GM18873 (cell line): ENCODE results near the gene WDR86.

ENCODE experiments used
- ATAC-seq: cut with Tn5 transposase; IDR thresholded peaks from one replicate; pipeline ENCODE4 v1.9.1; 2021; ENCODE audit warnings: mild to moderate bottlenecking, moderate library complexity, moderate number of reproducible peaks; ENCODE audit not compliant: unreplicated experiment, low FRiP score

The WDR86 gene, protein sequence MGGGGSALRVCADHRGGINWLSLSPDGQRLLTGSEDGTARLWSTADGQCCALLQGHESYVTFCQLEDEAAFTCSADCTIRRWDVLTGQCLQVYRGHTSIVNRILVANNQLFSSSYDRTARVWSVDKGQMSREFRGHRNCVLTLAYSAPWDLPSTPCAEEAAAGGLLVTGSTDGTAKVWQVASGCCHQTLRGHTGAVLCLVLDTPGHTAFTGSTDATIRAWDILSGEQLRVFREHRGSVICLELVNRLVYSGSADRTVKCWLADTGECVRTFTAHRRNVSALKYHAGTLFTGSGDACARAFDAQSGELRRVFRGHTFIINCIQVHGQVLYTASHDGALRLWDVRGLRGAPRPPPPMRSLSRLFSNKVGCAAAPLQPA

DNA sequence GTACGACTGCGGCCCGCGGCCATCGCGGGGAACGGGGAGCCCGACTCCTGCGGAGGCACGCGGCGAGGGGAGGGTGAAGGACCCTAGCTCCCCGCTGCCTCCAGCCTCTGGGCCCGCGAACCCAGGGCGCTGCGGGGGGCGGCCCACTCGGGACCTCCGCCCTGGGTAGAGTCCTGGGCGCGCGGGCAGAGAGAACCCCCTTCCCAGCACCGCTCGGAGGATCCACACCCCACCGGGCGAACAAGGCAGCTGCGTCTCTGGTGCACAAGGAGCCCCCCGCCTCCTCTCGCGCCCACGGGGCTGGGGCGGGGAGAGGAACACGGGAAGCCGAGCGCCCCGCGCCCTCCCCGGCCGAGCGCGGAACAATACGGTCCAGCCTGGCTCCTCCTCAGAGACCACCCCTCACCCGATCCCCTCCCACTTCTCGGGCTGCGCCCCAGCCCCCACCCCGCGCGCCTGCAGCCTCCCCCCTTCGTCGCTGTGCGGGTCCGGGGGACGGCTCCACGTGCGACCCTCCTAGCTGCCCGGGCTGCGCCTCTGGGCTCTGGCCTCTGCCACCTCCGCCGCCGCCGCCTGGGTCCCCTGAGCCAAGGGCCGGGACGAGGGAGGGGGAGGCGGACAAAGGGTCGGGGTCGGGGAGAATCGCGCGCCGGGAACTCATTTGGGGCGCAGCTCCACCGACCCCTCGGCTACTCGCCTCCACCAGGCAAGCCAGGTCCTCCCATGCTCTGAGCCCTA is at the start of gene WDR86:
Gene WDR86 (minus strand): TSS at position 372 of the 738 bp plus-strand sequence. CDS start 449 bp downstream, outside the sequence.
- no peak for ATAC-seq

DNA sequence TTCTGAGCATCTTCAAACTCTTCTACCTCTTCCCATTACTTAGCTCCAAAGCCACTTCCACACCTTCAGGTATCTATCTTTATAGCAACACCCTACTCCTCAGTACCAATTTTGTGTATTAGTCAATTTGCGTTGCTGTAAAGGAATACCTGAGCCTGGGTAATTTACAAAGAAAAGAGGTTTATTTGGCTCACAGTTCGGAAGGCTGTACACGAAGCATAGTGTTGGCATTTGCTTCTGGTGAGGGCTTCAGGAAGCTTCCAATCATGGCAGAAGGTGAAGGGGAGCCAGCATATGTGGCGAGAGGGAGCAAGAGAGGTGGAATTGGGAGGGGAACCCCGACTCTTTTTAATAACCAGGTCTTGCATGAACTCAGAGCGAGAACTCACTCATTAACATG is 47.7 kb upstream of the WDR86 start:
- no peak for ATAC-seq

DNA sequence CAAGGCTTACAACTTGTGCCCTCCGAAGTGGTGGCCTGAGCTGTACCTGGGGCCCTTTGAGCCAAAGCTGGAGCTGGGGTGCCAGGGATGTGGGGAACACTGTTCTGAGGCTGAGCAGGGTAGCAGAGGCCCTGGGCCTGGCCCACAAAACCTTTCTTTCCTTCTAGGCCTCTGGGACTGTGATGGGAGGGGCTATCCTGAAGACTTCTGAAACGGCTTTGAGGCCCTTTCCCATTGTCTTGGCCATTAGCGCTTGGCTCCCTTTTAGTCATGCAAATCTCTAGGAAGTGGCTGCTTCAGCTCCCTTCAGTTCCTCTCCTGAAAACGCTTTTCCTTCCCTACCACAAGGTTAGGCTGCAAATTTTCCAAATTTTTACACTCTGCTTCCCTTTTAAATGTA is 46.9 kb upstream of the WDR86 start:
- no peak for ATAC-seq

DNA sequence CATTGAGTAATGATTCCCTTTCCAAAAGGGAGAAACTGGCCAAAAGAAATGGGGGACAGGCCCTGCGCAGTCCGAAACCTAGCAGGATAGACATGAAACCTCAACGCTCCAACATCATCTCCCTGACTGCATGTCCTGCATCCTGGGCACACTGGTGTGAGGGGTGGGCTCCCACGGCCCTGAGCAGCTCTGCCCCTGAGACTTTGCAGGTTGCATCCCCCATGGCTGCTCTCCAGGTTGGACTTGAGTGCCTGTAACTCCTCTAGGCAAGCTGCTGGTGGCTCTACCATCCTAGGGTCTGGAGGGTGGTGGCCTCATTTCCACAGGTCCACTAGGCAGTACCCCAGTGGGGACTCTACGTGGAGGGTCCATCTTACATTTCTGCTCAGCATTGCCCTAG is 46.4 kb upstream of the WDR86 start:
- no peak for ATAC-seq

DNA sequence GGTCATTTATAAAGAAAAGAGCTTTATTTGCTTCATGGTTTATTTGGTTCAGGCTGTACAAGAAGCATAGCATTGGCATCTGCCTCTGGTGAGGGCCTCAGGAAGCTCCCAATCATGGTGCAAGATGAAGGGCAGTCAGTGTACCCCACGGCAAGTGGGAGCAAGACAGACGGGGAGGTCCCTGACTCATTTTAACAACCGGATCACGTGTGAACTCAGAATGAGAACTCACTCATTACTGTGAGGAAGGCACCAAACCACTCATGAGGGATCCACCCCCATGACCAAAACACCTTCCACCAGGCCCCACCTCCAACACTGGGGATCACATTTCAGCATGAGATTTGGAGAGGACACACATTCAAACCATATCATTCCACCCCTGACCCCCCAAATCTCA is 45.9 kb upstream of the WDR86 start:
- ATAC-seq: no peak

DNA sequence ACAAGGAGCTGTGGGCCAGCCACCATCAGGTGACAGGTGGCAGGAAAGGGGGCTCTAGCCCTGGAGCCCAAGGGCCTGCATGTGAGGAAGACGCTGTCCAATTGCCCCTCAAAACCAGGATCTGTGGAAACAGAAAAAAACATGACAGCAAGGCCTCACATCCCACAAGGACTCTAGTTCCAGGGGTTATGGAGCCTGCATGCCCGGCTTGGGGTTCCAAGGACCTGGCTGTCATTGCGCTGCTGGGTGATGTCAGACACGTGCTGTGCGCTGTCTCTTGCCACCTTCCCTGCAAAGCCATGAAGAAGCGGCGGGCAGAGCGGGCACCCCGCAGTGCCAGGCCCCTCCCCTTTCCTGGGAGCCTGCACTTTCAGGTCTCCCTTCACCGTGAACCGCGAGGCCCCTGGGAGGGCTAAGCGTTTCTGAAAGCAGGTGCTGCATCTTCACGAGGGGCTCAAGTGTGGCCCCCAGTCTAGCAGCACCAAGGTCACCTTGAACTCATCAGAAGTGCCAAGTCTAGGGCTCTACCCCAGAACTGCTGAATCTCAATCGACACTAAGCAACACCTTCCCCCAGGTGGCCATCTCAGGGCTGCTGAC is 45.2 kb upstream of the WDR86 start:
- no peak for ATAC-seq

DNA sequence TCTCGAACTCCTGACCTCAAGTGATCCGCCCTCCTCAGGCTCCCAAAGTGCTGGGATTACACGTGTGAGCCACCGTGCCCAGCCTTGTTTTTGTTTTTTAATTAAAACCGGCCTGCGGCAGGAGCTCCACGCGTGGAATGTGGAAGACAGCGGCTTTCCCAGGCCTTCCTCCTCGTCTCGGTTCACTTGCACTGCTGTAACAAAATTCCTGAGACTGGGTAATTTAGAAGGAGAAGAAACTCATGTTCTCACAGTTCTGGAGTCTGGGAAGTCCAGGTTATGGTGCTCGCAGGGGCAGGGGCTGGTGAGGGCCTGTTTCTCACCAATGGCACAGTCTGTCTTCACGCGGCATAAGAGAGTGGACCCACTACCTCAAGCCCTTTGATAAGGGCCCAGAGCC is 44.5 kb upstream of the WDR86 start:
- no peak for ATAC-seq

DNA sequence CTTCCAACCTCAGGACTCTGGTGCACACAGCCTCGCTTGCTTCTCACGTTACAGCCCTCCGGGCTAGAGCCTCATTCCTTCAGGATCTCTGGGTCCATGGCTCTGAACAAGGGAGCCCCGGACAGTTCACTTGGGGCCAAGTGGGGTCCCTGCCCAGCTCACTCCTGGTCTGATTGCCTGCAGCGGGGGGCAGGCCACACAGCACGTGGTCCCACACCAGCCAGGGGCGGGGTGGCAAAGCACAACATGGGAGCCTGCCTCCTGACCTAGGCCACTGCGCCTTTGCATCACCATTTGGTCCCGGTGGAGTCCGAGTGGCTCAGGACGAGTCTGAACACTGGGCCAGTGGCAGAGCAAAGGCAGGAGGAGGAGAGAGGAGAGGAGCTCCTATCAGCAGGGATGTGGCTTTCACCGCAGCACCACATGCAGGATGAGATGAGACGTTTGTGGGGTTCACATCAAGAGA is 43.5 kb upstream of the WDR86 start:
- no peak for ATAC-seq

DNA sequence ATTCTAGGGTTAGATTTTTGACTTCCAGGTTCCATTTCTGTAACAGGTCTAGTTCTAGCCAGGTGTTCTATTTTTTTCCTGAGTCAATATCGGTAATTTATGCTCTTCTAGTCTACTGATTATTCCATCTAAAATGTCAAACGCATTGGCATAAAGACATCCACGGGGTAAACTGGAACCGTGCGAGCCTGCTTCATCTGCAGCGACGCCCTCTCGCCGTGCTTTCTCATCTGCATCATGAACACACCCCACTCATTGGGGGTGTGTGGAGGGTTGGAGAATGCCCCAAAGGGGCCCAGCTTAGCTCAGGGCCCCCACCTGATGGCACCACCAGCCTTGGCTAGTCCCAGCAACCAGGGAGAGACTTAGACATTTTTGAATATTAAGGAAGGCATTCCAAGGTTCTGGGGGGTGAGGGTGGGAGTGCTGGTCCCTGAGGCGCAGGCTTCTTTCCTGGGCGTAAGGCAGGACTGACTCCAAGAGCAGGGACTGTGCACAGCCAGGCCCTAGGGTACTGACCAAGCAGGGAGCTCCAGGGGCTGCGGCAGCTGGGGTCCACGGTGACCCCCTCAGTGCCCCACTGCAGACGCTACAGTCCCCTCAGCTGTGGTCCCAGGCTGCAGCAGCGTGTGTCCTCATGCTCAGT is 43.0 kb upstream of the WDR86 start:
- ATAC-seq: no peak

DNA sequence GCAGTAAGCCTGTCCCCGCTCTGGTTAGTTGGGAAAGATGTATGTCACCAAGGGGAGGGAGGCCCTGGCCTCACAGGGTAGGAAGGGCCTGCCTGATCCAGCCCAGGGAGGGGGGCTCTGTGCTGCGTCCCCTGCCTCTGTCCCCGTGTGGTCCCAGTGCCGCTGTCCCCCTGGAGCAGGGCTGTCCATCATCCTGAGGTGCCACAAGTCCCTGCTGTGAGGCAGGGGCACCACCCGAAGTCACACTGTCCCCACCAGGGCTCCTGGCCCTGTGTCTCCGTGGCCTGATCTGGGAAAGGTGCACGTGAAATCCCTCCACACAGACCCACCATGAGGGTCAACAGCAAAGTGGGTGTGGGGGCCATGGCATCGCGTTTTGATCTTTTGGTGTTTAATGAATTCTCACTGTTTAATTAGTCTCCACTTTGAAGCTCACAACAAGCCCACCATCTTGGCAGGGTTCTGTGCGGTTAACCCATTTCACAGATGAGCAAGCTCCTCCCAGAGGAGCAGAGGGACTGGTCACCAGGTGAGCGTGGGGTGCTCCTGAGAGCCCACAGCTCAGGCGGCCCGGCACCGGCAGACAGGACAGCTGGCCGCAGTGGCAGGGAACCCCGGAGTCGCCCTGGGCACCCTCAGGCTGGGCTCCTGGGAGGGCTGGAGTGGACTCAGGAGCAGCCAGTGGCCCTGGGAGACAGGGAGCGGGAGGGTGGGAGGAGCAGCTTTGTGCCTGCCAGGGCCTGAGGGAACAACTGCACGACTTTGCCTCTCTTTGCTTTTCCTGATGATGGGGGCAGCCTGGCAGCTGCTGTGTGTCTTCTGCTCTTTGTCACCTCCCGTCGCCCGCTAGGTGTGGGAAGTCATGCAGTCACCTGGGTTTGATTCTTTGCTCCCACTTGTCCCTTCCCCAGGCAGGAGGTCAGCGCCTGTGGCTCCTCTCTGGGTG is 42.1 kb upstream of the WDR86 start:
- no peak for ATAC-seq

DNA sequence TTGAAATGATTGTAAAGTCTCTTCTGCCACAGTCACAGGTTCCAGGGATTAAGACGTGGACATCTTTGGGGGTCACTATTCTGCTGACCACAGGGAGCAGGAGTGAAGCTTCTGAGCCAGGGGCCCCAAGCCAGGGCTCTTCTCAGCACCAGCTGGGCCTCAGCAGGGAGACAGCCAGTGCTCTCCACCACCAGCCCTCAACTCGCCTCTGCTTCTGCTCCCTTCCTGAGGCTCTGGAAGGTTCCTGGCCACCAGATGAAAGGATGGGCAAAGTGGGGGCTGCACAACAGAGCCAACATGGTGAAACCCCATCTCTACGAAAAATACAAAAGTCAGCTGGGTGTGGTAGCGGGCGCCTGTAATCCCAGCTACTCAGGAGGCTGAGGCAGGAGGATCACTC is 41.3 kb upstream of the WDR86 start:
- ATAC-seq: no peak

DNA sequence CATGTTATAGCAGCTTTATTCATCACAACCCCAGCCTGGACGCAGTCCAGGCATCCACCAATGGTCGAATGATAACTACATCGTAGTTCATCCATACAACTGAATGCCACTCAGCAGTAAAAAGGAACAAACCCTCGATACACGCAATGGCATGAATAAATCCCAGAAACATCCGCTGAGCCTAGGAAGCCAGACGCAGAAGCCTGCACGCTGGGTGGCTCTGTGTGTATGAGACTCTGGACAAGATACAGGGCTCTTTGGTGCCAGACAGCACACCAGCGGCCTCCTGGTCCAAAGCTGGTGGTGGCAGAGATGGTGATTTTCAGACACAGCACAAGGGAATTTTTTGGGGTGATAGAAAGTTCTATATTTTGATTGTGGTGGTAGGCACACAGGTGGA is 40.2 kb upstream of the WDR86 start:
- ATAC-seq: no peak

DNA sequence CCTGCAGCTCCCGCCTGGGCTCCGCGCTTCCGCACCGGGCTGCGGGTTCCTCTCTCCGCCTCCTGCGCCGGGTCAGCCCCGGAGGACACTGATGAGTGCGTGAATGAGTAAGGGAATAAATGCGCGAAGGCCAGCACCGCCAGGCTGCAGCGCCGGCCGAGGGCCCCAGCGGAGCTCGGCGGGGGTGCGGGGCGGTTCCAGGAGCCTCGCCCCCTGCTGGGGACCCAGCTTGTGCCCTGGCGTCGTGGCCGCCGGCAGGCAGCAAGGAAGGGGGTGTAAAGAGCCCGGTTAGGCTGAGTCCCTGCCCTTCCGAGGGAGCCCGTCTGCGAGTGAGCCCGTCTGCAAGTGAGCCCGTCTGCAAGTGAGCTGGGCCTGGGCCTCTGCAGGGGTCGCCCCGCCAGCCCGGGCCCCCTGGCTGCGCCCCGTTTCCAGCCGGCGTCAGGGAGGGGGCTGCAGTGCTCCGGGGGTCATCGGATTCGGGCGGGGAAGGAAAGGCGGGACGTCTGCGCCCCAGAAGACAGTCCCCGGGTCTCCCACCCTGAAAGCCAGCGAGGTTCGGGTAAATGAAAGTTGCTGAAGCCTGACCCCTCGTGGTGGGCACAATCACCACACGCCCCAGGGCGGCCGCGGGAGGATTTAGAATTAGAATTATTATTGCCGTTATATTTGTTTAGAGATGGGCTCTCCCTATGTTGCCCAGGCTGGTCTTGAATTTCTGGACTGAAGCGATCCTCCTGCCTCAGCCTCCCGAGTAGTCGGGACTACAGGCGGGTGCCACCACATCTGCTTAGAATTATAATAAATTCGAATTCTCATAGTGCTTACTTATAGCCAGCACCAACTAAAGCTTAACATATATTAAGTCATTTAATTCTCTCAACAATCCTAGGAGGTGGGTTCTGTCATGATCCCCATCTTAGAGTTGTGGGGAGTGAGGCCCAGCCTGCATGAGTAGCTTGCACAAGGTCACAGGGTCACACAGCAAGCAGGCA is 38.7 kb upstream of the WDR86 start:
- ATAC-seq: no peak

DNA sequence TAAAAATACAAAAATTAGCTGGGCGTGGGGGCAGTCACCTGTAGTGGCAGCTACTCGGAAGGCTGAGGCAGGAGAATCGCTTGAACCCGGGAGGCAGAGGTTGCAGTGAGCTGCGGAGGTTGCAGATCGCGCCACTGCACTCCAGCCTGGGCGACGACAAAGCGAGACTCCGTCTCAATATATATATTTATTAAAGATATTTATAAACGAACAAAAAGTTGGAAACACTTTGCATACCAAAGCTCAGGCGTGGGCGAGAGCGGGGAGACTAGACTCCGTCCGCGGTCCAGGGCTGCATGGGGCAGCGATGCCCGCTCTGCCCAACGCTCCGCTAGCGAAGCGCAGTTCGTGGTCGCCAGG is 38.0 kb upstream of the WDR86 start:
- ATAC-seq: no peak

DNA sequence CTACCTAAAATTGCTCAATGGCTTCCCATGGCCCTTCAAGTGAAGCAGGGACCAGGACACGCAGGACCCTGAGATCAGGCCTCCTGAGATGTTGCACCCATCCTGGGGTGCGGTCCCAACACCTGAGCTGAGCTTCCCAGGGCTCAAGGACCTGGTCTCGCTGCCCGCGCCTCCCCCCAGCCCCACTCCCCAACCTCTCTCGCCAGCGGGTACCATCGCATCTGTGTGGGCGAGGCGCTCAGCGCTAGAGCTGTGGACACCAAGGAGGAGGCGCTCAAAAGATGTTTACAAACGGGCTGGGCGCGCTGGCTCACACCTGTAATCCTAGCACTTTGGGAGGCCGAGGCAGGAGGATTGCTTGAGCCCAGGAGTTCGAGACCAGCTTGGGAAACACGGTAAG is 37.5 kb upstream of the WDR86 start:
- ATAC-seq: no peak

DNA sequence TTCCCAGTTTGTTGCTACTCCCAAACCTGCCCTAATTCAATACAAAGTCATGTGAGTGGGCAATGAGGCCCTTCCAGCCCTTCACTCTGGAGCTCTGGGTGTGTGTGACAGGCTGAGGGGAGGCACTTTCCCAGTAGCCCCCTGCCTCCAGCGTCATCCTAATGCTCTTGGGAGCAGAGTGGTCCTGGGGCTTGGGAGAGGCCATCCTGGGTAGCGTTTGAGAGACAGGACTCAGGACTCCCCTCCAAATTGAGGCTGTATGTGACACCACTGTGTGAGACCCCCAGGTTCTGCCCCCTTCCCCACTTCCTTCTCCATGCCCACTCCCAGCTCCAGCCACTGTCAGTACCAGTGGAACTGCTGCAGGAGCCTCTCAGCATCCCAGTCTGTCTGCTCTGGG is 36.6 kb upstream of the WDR86 start:
- no peak for ATAC-seq

DNA sequence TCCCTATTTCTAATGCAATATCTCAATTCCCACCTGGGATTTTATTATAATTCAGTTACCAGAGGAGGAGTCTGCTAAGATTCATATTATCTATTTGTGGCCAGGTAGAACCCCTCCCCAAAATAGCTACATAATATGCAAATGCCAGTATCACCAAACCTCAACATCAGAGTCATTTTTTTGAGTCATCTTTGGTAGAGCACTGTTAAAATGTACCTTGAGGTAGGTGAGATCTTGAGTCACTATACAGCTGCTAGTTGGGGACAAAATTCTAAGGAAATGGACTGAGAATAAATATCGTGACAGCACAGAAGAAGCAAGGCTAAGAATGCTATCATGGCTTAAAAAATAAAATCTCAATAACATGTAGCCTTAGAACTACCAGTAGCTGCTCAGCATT is 34.8 kb upstream of the WDR86 start:
- no peak for ATAC-seq

DNA sequence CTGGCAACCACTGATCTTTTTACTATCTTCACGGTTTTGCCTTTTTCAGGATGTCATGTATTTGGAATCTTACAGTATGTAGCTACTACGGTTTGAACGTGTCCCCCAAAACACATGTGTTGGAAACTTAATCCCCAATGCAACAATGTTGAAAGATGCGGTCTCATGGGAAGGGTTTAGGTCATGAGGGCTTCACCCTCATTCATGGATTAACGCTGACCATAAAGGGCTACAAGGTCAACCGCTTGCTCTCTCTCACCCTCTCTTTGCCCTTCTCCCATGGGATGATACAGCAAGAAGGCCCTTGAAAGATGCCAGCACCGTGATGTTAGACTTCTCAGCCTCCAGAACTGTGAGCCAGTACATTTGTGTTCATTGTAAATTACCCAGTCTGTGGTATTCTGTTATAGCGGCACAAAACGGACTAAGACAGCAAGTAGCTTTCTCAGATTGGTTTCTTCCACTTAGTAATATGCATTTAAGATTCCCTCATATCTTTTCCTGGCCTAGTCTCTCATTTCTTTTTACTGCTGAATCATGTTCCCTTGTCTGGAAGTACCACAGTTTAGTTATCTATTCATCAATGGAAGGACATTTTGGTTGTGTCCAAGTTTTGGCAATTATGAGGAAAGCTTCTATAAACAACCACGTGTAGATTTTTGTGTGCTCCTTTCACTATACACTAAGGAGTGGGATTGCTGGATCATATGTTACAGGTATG is 33.1 kb upstream of the WDR86 start:
- no peak for ATAC-seq
